ENCODE measurements around the gene NPR3. TPM values are rescaled to one million over a fixed set of nuclear protein-coding genes. Genes with fewer than 3 reads are reported as not detected.
A peak's percentile ranks its signal among the peaks of the same experiment; 100 is the strongest.

The NPR3 gene
- total and polyA plus RNA-seq, 2 experiments from 2014 or later = 37.6 to 87.1 TPM

DNA sequence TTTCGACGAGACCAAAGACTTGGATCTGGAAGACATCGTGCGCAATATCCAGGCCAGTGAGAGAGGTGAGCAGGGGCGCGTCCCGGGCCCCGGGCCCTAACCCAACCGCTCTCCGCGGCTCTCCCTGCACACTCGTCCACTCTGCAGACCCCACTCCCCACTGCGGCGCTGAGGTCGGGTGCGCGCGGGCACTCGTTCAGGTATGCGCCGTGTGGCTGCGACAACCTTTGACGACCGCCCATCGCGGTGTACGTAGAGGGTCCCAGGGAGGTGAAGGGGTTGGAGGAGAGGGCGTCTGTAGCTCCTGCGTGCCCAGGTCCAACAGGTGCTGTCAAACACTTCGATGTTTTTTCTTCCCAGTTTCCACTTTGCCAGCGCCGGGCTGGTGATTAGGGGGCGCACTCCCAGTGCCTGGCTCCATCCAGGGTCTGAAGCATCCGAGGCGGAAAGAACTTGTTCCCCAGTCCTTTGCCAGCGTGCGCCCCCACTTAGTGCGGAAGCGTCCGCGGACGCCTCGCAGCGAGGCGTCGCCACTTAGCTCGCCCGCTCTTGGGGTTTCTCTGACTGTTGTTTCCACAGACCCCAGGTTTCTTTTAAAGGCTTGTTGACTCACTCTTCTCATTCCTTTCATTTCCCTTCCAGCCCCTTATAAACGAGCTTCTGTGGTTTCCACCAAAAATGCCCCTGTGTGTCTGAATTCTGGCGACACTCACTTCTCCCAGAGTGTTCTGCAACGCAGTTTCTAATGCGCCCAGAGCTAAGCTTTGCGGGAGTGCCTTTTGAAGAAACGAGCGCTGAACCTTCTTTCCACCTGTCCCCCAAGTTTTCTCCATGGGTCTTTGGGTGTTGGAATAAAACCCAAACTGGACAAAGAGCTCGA is 1.6 kb downstream of the NPR3 start:
- Histone ChIP-seq H3K9me2 (ENCODE audit: insufficient read depth) (no peaks in the 10 kb centered on the region), H3K27me3 (replicated peaks; ENCODE audit: insufficient read depth) (no peaks in the 10 kb centered on the region), H3K27ac (peak overlapping the region; percentile 86), H3K36me3 (ENCODE audit: low read depth) (no peaks in the 10 kb centered on the region), H3K9ac (peak overlapping the region; percentile 90), H3K4me1 (ENCODE audit: insufficient read depth) (peaks cover 15% of the 10 kb centered on the region), H4K20me1 (ENCODE audit: insufficient read depth) (no peaks in the 10 kb centered on the region), H2AFZ (peak overlapping the region; percentile 81), H3K4me3 (peak overlapping the region; percentile 90), H3K4me2 (ENCODE audit: unreplicated experiment) (peak overlapping the region; percentile 100), H3F3A (ENCODE audit: insufficient read depth) (peaks cover 21% of the 10 kb centered on the region), H3K79me2 (ENCODE audit: insufficient read depth) (peaks cover 57% of the 10 kb centered on the region), H3K9me3 (ENCODE audit: low read depth) (no peaks in the 10 kb centered on the region)
- in situ Hi-C loops (cut with MboI) = loop anchor here (10.0 kb wide), 1 partner anchor 712 kb away; no protein-coding TSS in a partner anchor
- TF ChIP-seq EZH2phosphoT487 (IDR thresholded peaks at IDR 0.05; ENCODE audit: insufficient read depth, low read depth) = no peak
- TF ChIP-seq EZH2 (IDR thresholded peaks at IDR 0.05; ENCODE audit: insufficient read depth, poor library complexity, severe bottlenecking) = no peak
- WGBS, 2 experiments (ENCODE audit: low coverage in 1 of 2, low lambda C conversion rate in 2 of 2, missing lambda C conversion rate in 2 of 2) = 2 to 3% methylated on average over 55 to 56 of the region's 56 CpGs
- peak; percentile 64 for DNase-seq

DNA sequence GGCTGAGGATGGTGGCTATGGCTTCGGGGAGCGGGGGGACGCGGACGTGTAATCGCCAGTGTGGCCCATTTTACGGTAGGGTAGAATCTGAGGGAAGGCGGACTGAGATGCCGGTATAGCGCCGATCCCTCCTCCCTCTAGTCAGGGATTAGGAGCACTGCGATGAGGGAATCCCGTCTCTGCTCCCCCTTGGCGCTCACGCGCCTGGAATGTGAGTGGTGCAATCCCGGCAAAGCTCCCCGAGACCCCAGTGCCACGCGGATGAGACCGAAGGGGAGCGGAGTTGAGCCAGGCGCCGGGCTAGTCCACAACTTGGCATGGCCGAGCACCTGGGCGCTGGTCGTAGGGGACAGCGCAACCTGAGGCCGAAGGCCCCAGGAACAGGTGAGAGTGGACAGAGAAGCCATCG is 2.2 kb downstream of the NPR3 start:
- Histone ChIP-seq H3F3A (ENCODE audit: insufficient read depth) (peaks cover 21% of the 10 kb centered on the region), H3K9me2 (ENCODE audit: insufficient read depth) (no peaks in the 10 kb centered on the region), H3K36me3 (ENCODE audit: low read depth) (no peaks in the 10 kb centered on the region; the same call in 1 of the 2 replicates), H3K27ac (peak overlapping the region; percentile 86), H3K9me3 (ENCODE audit: low read depth) (no peaks in the 10 kb centered on the region), H2AFZ (peak overlapping the region; percentile 81), H3K4me3 (peak overlapping the region; percentile 90), H3K4me2 (ENCODE audit: unreplicated experiment) (peak overlapping the region; percentile 100), H3K9ac (peak overlapping the region; percentile 90), H3K27me3 (replicated peaks; ENCODE audit: insufficient read depth) (no peaks in the 10 kb centered on the region), H3K4me1 (ENCODE audit: insufficient read depth) (peaks cover 15% of the 10 kb centered on the region), H3K79me2 (ENCODE audit: insufficient read depth) (peaks cover 63% of the 10 kb centered on the region), H4K20me1 (ENCODE audit: insufficient read depth) (no peaks in the 10 kb centered on the region)
- TF ChIP-seq EZH2phosphoT487 (IDR thresholded peaks at IDR 0.05; ENCODE audit: insufficient read depth, low read depth) = no peak
- DNase-seq = peak; percentile 56
- in situ Hi-C loops (cut with MboI) = loop anchor here (10.0 kb wide), 1 partner anchor 711 kb away; no protein-coding TSS in a partner anchor
- WGBS, 2 experiments (ENCODE audit: low coverage in 1 of 2, low lambda C conversion rate in 2 of 2, missing lambda C conversion rate in 2 of 2) = 1% methylated on average over 27 to 28 of the region's 30 CpGs

DNA sequence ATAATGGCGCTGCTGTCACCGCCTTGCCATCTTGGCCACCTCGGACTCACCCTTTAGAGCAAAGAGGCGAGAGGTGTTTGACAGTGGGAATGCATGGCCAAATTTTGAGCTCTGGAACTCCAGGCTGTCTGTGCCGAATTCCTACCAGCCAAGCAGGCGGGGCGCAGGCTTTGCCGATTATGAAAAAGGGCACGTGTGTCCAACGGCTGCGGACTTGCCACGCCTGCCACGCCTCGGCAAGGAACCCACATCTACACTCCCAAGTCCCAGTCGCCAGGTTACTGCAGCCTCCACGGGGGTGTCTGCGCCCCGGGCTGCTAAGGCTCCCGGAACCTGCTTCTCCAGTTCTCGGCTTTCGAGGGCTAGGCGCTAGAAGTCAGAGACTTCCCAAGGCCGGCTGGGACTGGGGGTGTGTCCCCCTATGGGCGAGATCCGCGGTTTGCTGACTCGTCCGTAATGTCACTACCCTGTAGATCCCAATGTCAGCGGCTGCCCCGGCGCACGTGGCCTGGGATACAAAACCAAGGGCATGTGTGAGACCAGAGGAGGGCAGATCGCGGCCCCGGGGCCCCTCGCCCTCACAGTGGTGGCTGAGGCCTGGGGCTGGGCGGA is 2.8 kb downstream of the NPR3 start:
- Histone ChIP-seq H3K4me2 (ENCODE audit: unreplicated experiment) (peak overlapping the region; percentile 100), H3F3A (ENCODE audit: insufficient read depth) (peaks cover 21% of the 10 kb centered on the region), H3K27ac (peak overlapping the region; percentile 86), H3K4me3 (peak overlapping the region; percentile 90), H4K20me1 (ENCODE audit: insufficient read depth) (no peaks in the 10 kb centered on the region), H3K4me1 (ENCODE audit: insufficient read depth) (peaks cover 15% of the 10 kb centered on the region), H3K36me3 (ENCODE audit: low read depth) (no peaks in the 10 kb centered on the region; the same call in 1 of the 2 replicates), H3K9me2 (ENCODE audit: insufficient read depth) (no peaks in the 10 kb centered on the region), H3K27me3 (replicated peaks; ENCODE audit: insufficient read depth) (no peaks in the 10 kb centered on the region), H3K9ac (peak overlapping the region; percentile 90), H3K9me3 (ENCODE audit: low read depth) (no peaks in the 10 kb centered on the region), H2AFZ (peak overlapping the region; percentile 81), H3K79me2 (ENCODE audit: insufficient read depth) (peaks cover 68% of the 10 kb centered on the region)
- 8 to 15% methylated on average over 34 to 35 of the region's 37 CpGs for WGBS, 2 experiments (ENCODE audit: low coverage in 1 of 2, low lambda C conversion rate in 2 of 2, missing lambda C conversion rate in 2 of 2)
- in situ Hi-C loops (cut with MboI) = loop anchor here (10.0 kb wide), 1 partner anchor 711 kb away; no protein-coding TSS in a partner anchor
- DNase-seq = peak; percentile 82
- no peak for TF ChIP-seq EZH2phosphoT487 (IDR thresholded peaks at IDR 0.05; ENCODE audit: insufficient read depth, low read depth)
- TF ChIP-seq EZH2 (IDR thresholded peaks at IDR 0.05; ENCODE audit: insufficient read depth, poor library complexity, severe bottlenecking) = no peak

DNA sequence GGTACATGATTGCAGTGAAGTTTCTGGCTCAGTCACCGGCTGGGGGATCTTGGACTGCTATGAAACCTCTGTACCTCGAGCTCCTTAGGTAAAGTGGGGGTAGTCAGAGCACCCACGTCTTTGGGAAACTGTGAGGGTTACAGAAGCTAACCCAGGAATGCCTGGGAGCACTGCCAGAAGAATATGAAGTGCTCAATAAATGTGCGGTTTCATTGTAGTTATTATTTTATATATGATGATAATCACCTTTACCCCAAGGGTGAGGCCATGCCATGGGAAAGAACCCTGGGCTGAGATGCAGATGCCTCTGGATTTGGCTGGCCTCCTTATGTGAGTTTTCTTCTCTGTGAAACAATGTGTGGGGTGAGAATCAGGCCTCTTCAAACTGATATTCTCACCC is 3.7 kb downstream of the NPR3 start:
- no peaks in the 10 kb centered on the region for H3K9me2 ChIP-seq (ENCODE audit: insufficient read depth)
- peaks cover 78% of the 10 kb centered on the region for H3K79me2 ChIP-seq (ENCODE audit: insufficient read depth)
- H3K9ac ChIP-seq = peak overlapping the region; percentile 90; the same call in 1 of the 2 replicates
- peak overlapping the region; percentile 90 for H3K4me3 ChIP-seq
- peak overlapping the region; percentile 100 for H3K4me2 ChIP-seq (ENCODE audit: unreplicated experiment)
- DNase-seq = peak; percentile 16
- H2AFZ ChIP-seq = no peak overlapping the region
- no peaks in the 10 kb centered on the region for H3K9me3 ChIP-seq (ENCODE audit: low read depth)
- no peaks in the 10 kb centered on the region for H4K20me1 ChIP-seq (ENCODE audit: insufficient read depth)
- H3K36me3 ChIP-seq (ENCODE audit: low read depth) = peaks cover 8% of the 10 kb centered on the region; the same call in 1 of the 2 replicates
- no peaks in the 10 kb centered on the region for H3K27me3 ChIP-seq (replicated peaks; ENCODE audit: insufficient read depth)
- in situ Hi-C loops (cut with MboI) = loop anchor here (10.0 kb wide), 1 partner anchor 710 kb away; no protein-coding TSS in a partner anchor
- H3K27ac ChIP-seq = no peak overlapping the region
- peaks cover 21% of the 10 kb centered on the region for H3F3A ChIP-seq (ENCODE audit: insufficient read depth)
- peaks cover 15% of the 10 kb centered on the region for H3K4me1 ChIP-seq (ENCODE audit: insufficient read depth)
- TF ChIP-seq EZH2phosphoT487 (IDR thresholded peaks at IDR 0.05; ENCODE audit: insufficient read depth, low read depth) = no peak
- no peak for TF ChIP-seq EZH2 (IDR thresholded peaks at IDR 0.05; ENCODE audit: insufficient read depth, poor library complexity, severe bottlenecking)
- WGBS, 2 experiments (ENCODE audit: low coverage in 1 of 2, low lambda C conversion rate in 2 of 2, missing lambda C conversion rate in 2 of 2) = 92 to 94% methylated on average over 4 of the region's 4 CpGs

All from GM23248 (cell line).